GM19438 (cell line): ENCODE data around the gene CTBP1.
"Not testable (repeated sequence)": the region's sequence is repeated elsewhere in the genome, so short reads cannot be mapped to it uniquely, and the experiment has no call there.

Experiments used
- ATAC-seq: cut with Tn5 transposase; IDR thresholded peaks from one replicate; pipeline ENCODE4 v1.9.1; 2021; ENCODE audit warnings: low read depth; ENCODE audit not compliant: unreplicated experiment

Gene CTBP1

GRCh38 chr4:1239950-1240307, 9.0 kb downstream of the CTBP1 start:
- ATAC-seq: no peak

- no peak for ATAC-seq
Observed at GRCh38 chr4:1239141-1239949, 9.6 kb downstream of the CTBP1 start.

GRCh38 chr4:1238676-1239000, 10.3 kb downstream of the CTBP1 start:
- no peak for ATAC-seq

GRCh38 chr4:1237981-1238675, 10.8 kb downstream of the CTBP1 start:
- no peak for ATAC-seq

GRCh38 chr4:1237261-1237660, 11.7 kb downstream of the CTBP1 start:
- ATAC-seq: not testable (repeated sequence)

- not testable (repeated sequence) for ATAC-seq
Observed at GRCh38 chr4:1236836-1237235, 12.1 kb downstream of the CTBP1 start.

GRCh38 chr4:1236103-1236641, 12.8 kb downstream of the CTBP1 start:
- no peak for ATAC-seq

GRCh38 chr4:1235381-1236102, 13.4 kb downstream of the CTBP1 start:
- ATAC-seq: no peak

GRCh38 chr4:1234811-1235292, 14.1 kb downstream of the CTBP1 start:
- no peak for ATAC-seq

GRCh38 chr4:1234309-1234695, 14.6 kb downstream of the CTBP1 start:
- no peak for ATAC-seq

GRCh38 chr4:1233641-1234308, 15.2 kb downstream of the CTBP1 start:
- ATAC-seq: no peak

- ATAC-seq: no peak
Observed at GRCh38 chr4:1232661-1233621, 16.0 kb downstream of the CTBP1 start.

GRCh38 chr4:1231637-1232360, 17.1 kb downstream of the CTBP1 start:
- ATAC-seq: no peak

GRCh38 chr4:1230971-1231636, 17.8 kb downstream of the CTBP1 start:
- ATAC-seq: no peak

GRCh38 chr4:1230316-1230715, 18.6 kb downstream of the CTBP1 start:
- ATAC-seq: no peak

GRCh38 chr4:1229117-1229849, 19.6 kb downstream of the CTBP1 start:
- ATAC-seq: no peak

GRCh38 chr4:1227816-1228215, 21.1 kb downstream of the CTBP1 start:
- ATAC-seq: no peak

- no peak for ATAC-seq
Observed at GRCh38 chr4:1226598-1226997, 22.3 kb downstream of the CTBP1 start.
